Pancreas (tissue), 10 donors: Measurements from ENCODE around the gene PANK2. TPM values are rescaled to one million over a fixed set of nuclear protein-coding genes. Genes with fewer than 3 reads are reported as not detected.

Source experiments
- ATAC-seq, 4 donors: fragments of 200-7000 bp; cut with Tn5 transposase; one replicate each; pipeline versions ENCODE4 v1.8.0 to v1.9.1; 2020; ENCODE audit warnings: mild to moderate bottlenecking in 4 of 4, moderate library complexity in 4 of 4
- DNase-seq, 6 donors: peaks; one replicate each; pipeline ENCODE4 v3.0.0-alpha.2; 2020
- FAIRE-seq: peaks from 2 replicates; lab custom pipeline; 2012; peaks lifted over from hg19 to GRCh38; lab: Jason Lieb, UNC
- H3K27ac ChIP-seq, 4 donors: fragments of 200-600 bp; sonication (generic); 1 replicate in 3 of 4; 2 replicates in 1 of 4; pipeline versions ENCODE4 v1.5.0 to v1.8.0; 2020
- H3K27me3 ChIP-seq, 4 donors: fragments of 200-600 bp; one replicate each; pipeline ENCODE4 v1.8.0; 2021
- H3K36me3 ChIP-seq, 3 donors: fragments of 200-600 bp; sonication (generic) in 1 of 3; one replicate each; pipeline versions ENCODE4 v1.5.0 to v1.8.0; 2020 to 2021
- H3K4me1 ChIP-seq, 3 donors: fragments of 200-600 bp; one replicate each; pipeline ENCODE4 v1.8.0; 2021
- H3K4me3 ChIP-seq, 4 donors: fragments of 200-600 bp; sonication (generic) in 2 of 4; one replicate each; pipeline versions ENCODE4 v1.5.0 to v1.8.0; 2020 to 2021
- H3K9me3 ChIP-seq, 4 donors: fragments of 200-600 bp; one replicate each; pipeline ENCODE4 v1.8.0; 2021
- WGBS, 2 donors: extraction: QIAGEN DNeasy Blood & Tissue Kit; methylation state at CpG; one replicate each; pipeline ENCODE4 v1.1.7; 2013; 5-methylcytosine and 5-hydroxymethylcytosine counted together
- intact Hi-C, 3 donors: fragments of 100-400 bp; cut with DNase I; formaldehyde crosslinking; loops; one replicate each; pipeline versions ENCODE4 v1.11.1 to v1.14.2; 2022
- polyA plus RNA-seq, 2 donors: library from polyadenylated mRNA; stranded (reverse); fragments of 200-250 nt; gene quantifications; one replicate each; pipeline ENCODE4 v1.2.3, GENCODE V29; 2013
- total RNA-seq, 6 donors: library from RNA; stranded (reverse); fragmentation: NEBNext Ultra II Directional in 4 of 6; extraction: Animal tissue kit (Norgen Biotek cat#: 25700) in 4 of 6; gene quantifications; one replicate each; pipeline versions ENCODE4 v1.2.1 to v1.2.4, GENCODE V29; 2021 to 2023
- TF ChIP-seq, protein P1 (sequence below), 4 donors: fragments of 200-600 bp; sonication (generic) in 3 of 4; IDR thresholded peaks; one replicate each; pipeline versions ENCODE4 v1.5.0 to v1.8.0; 2021; ENCODE audit warnings: antibody characterized with exemption in 4 of 4
- donor health status: healthy with polysubstance abuse.
- donor health status: DM: no; HTN: no; CAD: no; lungs with moderate emphysema.
- donor health status: DM: no; HTN: no; CAD: no.
- donor health status: control.
- donor health status: control.
- donor health status: Bipolar disorder and iron deficiency.
- donor health status: DM: yes; HTN: yes; CAD: no.
- donor health status: DM: no; HTN: no; CAD: no.
- donor health status: DM: no; HTN: no; CAD: no.
- donor health status: DM: yes; HTN: yes; CAD: no.

Gene PANK2
- total and polyA plus RNA-seq, 8 donors = 10.1 to 23.4 (median 13.3) TPM

- FAIRE-seq = no peak
- Histone ChIP-seq H3K4me3 (no peak overlapping the region), H3K27me3 (no peaks in the 10 kb centered on the region), H3K4me1 (peaks cover 0 to 8% (median 5%) of the 10 kb centered on the region in 3 donors), H3K36me3 (peaks cover 0 to 30% (median 0%) of the 10 kb centered on the region in 3 donors), H3K9me3 (no peaks in the 10 kb centered on the region), H3K27ac (no peak overlapping the region)
- no peak for DNase-seq
- intact Hi-C loops = no loop called here
- 87 to 89% methylated on average over 2 of the region's 2 CpGs for WGBS, 2 donors
- no peak for ATAC-seq
- TF ChIP-seq, protein P1, sequence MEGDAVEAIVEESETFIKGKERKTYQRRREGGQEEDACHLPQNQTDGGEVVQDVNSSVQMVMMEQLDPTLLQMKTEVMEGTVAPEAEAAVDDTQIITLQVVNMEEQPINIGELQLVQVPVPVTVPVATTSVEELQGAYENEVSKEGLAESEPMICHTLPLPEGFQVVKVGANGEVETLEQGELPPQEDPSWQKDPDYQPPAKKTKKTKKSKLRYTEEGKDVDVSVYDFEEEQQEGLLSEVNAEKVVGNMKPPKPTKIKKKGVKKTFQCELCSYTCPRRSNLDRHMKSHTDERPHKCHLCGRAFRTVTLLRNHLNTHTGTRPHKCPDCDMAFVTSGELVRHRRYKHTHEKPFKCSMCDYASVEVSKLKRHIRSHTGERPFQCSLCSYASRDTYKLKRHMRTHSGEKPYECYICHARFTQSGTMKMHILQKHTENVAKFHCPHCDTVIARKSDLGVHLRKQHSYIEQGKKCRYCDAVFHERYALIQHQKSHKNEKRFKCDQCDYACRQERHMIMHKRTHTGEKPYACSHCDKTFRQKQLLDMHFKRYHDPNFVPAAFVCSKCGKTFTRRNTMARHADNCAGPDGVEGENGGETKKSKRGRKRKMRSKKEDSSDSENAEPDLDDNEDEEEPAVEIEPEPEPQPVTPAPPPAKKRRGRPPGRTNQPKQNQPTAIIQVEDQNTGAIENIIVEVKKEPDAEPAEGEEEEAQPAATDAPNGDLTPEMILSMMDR (IDR thresholded peaks at IDR 0.05) = no peak
These were observed 34.6 kb downstream of the PANK2 start for GRCh38 chr20:3923818-3924217.

DNA sequence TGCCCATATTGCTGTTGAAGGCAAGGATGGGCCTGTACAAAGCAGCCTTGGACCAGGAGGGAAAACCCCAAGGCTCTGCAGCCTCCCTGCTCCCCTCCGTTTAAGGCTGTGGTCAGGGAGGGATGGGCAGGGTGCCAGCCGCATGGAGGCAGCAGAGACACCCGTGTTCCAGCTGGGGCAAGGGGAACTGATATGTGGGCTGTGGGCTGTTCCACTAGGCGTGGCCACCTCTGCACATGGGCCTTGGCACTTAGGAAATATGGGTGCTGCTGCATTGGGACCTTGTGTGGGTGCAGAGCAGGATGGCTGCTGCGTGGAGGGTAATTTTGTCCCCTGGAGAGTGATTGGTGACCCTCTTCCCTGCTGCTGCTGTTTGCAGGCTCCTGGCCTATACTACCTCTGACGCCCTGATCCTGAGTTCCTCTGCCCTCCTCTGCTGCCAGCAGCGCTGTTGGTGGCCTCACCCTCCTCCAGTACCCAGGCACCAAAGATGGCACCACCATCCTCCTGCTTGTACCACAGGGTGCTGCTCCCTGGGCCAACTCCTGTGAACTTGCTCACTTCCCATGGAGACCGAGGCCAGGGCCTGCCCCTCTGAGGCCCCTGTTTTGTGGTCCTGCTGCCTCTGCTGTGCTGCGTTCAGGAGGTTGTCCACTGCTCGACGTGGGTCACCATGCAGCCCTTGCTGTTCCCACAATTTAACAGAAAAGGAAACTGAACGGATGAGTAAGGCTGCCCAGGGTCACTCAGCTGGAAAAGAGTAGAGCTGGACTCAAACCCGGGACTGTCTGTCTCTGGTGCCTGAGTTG is 35.3 kb downstream of the PANK2 start:
- no peaks in the 10 kb centered on the region for H3K9me3 ChIP-seq
- H3K4me3 ChIP-seq = no peak overlapping the region
- no peak overlapping the region for H3K27ac ChIP-seq
- FAIRE-seq (no peak), DNase-seq (peak in 1 of 6 donors; percentile 62), ATAC-seq (peak in 1 of 4 donors; percentile 44)
- WGBS, 2 donors = 79 to 93% methylated on average over 13 of the region's 13 CpGs
- peaks cover 0 to 8% (median 5%) of the 10 kb centered on the region in 3 donors for H3K4me1 ChIP-seq
- H3K36me3 ChIP-seq = peaks cover 0 to 30% (median 0%) of the 10 kb centered on the region in 3 donors
- TF ChIP-seq, protein P1 (IDR thresholded peaks at IDR 0.05) = no peak
- no peaks in the 10 kb centered on the region for H3K27me3 ChIP-seq
- intact Hi-C loops = no loop called here

DNA sequence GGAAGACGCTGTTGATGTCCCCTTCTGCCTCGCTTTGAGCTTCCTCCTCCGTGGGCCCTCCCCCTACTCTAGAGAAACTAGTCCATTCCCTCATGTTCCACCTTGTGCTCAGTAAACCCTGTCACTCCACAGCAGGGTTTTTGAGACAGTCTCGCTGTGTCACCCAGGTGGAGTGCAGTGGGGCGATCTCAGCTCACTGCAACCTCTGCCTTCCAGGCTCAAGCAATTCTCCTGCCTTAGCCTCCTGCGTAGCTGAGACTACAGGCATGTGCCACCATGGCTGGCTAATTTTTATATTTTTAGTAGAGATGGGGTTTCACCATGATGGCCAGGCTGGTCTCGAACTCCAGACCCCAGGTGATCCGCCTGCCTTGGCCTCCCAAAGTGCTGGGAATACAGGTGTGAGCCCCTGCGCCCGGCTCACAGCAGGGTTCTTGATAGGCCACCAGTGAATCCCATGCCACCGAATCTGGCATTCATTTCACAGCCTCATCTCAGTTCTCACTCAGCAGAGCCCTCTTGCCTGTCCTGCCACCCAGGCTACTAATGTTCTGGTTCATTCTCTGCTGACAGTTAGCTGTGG is 36.0 kb downstream of the PANK2 start:
- no peaks in the 10 kb centered on the region for H3K9me3 ChIP-seq
- intact Hi-C loops = no loop called here
- TF ChIP-seq, protein P1 (IDR thresholded peaks at IDR 0.05) = no peak
- H3K27me3 ChIP-seq = no peaks in the 10 kb centered on the region
- peaks cover 0 to 8% (median 5%) of the 10 kb centered on the region in 3 donors for H3K4me1 ChIP-seq
- H3K36me3 ChIP-seq = peaks cover 0 to 27% (median 0%) of the 10 kb centered on the region in 3 donors
- 94 to 95% methylated on average over 11 of the region's 11 CpGs for WGBS, 2 donors
- FAIRE-seq (no peak), ATAC-seq (no peak), DNase-seq (no peak)
- H3K27ac ChIP-seq = no peak overlapping the region
- no peak overlapping the region for H3K4me3 ChIP-seq

DNA sequence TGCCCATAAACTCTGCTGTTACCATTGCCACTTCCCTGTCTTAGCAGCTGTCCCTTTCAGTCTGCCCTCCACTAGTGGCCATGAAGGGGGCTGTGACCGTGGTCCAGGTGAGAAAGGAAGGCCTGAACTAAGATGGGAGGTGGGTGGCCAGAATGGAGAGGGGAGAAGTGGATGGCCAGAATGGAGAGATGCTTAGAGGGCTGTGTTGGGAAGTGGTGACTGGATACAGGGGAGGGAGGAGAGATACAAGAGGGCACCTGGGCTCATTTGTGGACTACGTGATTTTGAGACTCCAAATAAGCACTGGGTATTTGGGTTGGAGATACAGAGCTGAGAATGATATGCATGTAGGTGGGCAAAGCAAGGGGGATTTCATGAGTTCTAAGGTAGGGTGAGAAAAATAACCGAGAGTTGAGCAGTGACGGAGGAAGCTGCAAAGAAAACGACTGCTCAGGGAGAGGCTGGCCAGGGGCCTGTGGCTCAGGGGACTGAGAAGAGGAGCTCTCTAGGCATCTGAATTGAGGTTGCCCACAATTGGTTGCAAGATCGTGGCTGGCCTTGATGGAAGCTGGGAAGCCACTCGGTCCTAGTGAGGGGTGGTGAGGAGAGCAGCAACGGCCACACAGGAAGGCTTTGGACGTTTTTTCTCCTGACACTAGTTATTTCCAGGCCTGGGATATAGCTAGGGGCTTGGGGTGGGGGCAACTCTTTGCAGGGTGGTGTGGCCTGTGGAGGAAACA is 36.9 kb downstream of the PANK2 start:
- Histone ChIP-seq H3K4me3 (no peak overlapping the region), H3K27me3 (no peaks in the 10 kb centered on the region), H3K4me1 (peaks cover 0 to 8% (median 5%) of the 10 kb centered on the region in 3 donors), H3K27ac (no peak overlapping the region), H3K36me3 (peaks cover 0 to 21% (median 0%) of the 10 kb centered on the region in 3 donors), H3K9me3 (no peaks in the 10 kb centered on the region)
- FAIRE-seq (no peak), ATAC-seq (no peak), DNase-seq (no peak)
- TF ChIP-seq, protein P1 (IDR thresholded peaks at IDR 0.05) = no peak
- 75 to 84% methylated on average over 9 of the region's 9 CpGs for WGBS, 2 donors
- intact Hi-C loops = no loop called here
